HEK293T (cell line): Measurements from ENCODE around the gene MYOG.

Experiments used
- CTCF ChIA-PET: fragments of 350-600 bp; formaldehyde crosslinking; extraction: SDS; loops from one replicate; lab custom pipeline; 2021; ENCODE audit warnings: antibody characterized with exemption, inconsistent platforms; lab: Yijun Ruan, JAX
- POLR2A ChIA-PET: fragments of 350-600 bp; formaldehyde crosslinking; extraction: SDS; loops from one replicate; lab custom pipeline; 2020; ENCODE audit warnings: antibody characterized with exemption, inconsistent platforms; lab: Yijun Ruan, JAX
- DNase-seq: peaks from one replicate; pipeline ENCODE4 v3.0.0; 2012; ENCODE audit warnings: mixed read lengths; ENCODE audit errors: extremely low spot score
- ARNT ChIP-seq: fragments of 450-650 bp; IDR thresholded peaks from 2 replicates; pipeline ENCODE4 v1.6.1; 2017; ENCODE audit warnings: mild to moderate bottlenecking
- BHLHE40 ChIP-seq: fragments of 450-650 bp; IDR thresholded peaks from 2 replicates; pipeline ENCODE4 v1.6.1; 2016; ENCODE audit warnings: mild to moderate bottlenecking, moderate library complexity, borderline replicate concordance
- CTBP1 ChIP-seq: fragments of 450-650 bp; IDR thresholded peaks from 2 replicates; pipeline ENCODE4 v1.6.1; 2016; ENCODE audit warnings: borderline replicate concordance
- ELF4 ChIP-seq: fragments of 450-650 bp; IDR thresholded peaks from 2 replicates; pipeline ENCODE4 v1.6.1; 2017; ENCODE audit warnings: antibody characterized with exemption
- FOXA1 ChIP-seq: fragments of 450-650 bp; IDR thresholded peaks from 2 replicates; pipeline ENCODE4 v1.6.1; 2016; ENCODE audit warnings: mild to moderate bottlenecking
- FOXK2 ChIP-seq: fragments of 450-650 bp; IDR thresholded peaks from 2 replicates; pipeline ENCODE4 v1.6.1; 2016; ENCODE audit warnings: mild to moderate bottlenecking
- FOXM1 ChIP-seq: fragments of 450-650 bp; IDR thresholded peaks from 2 replicates; pipeline ENCODE4 v1.6.1; 2017; ENCODE audit warnings: mild to moderate bottlenecking, borderline replicate concordance
- HDGF ChIP-seq: fragments of 450-650 bp; IDR thresholded peaks from 2 replicates; pipeline ENCODE4 v1.6.1; 2017; ENCODE audit warnings: antibody characterized with exemption, borderline replicate concordance
- L3MBTL2 ChIP-seq: fragments of 450-650 bp; conservative IDR thresholded peaks from 2 replicates; pipeline ENCODE4 v1.6.1; 2016; ENCODE audit warnings: mild to moderate bottlenecking
- LEF1 ChIP-seq: fragments of 450-650 bp; IDR thresholded peaks from 2 replicates; pipeline ENCODE4 v1.6.1; 2017; ENCODE audit warnings: mild to moderate bottlenecking, borderline replicate concordance
- NFRKB ChIP-seq: fragments of 450-650 bp; IDR thresholded peaks from 2 replicates; pipeline ENCODE4 v1.6.1; 2016; ENCODE audit warnings: mild to moderate bottlenecking, moderate library complexity
- PKNOX1 ChIP-seq: fragments of 450-650 bp; IDR thresholded peaks from 2 replicates; pipeline ENCODE4 v1.6.1; 2016
- SP1 ChIP-seq: fragments of 450-650 bp; IDR thresholded peaks from 2 replicates; pipeline ENCODE4 v1.6.1; 2017
- SUZ12 ChIP-seq: fragments of 450-650 bp; IDR thresholded peaks from 2 replicates; pipeline ENCODE4 v1.6.1; 2016; ENCODE audit warnings: mild to moderate bottlenecking
- TARDBP ChIP-seq: fragments of 450-650 bp; IDR thresholded peaks from 2 replicates; pipeline ENCODE4 v1.6.1; 2016
- ZNF384 ChIP-seq: fragments of 450-650 bp; IDR thresholded peaks from 2 replicates; pipeline ENCODE4 v1.6.1; 2016

Gene MYOG

DNA sequence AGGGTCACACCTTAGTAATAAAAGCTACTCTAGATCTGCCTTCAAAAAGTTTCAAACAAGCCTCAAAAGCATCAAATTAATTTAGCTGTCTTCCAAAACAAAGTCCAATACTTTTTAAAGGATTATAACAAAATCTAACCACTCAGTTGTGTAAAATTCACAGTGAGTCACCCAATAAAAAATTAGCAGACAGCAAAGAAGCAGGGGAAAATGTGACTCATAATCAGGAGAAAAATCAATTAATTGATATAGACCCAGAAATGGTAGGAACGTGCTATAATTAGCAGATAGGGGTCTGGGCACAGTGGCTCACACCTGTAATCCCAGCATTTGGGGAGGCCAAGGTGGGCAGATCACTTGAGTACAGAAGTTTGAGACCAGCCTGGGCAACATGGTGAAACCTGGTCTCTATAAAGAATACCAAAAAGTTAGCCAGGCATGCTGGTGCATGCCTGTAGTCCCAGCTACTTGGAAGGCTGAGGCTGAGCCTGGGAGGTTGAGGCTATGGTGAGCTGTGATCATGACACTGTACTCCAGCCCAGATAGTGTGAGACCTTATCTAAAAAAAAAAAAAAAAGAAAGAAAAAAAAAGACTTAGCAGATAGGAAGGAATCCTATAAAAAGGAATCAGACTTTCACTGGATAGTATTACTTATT lies 8.1 kb upstream of the MYOG start:
- CTCF ChIA-PET: no interaction called here
- POLR2A ChIA-PET: no interaction called here
- no peak for DNase-seq
- TF ChIP-seq ZNF384: no peak
- TF ChIP-seq TARDBP: no peak
- no peak for TF ChIP-seq LEF1
- TF ChIP-seq NFRKB: no peak
- TF ChIP-seq SP1: no peak

GRCh38 chr1:203091761-203092330 lies 6.0 kb upstream of the MYOG start:
- no peak for TF ChIP-seq SP1
- ChIA-PET POLR2A (no interaction called here), CTCF (no interaction called here)
- DNase-seq: no peak

DNA sequence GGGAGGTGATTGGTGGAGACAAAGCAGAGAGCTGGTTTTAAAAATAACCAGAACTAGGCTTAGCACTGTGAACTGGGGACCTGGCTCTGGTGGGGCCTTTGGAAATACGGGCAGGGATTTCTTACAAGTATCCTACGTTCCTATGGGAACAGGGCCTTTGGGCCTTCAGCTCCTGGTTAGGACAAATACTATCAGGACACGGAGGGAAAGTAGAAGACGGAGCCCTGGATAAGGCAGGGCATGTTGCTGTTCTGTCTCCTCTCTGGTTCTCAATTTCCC lies 5.3 kb upstream of the MYOG start:
- CTCF ChIA-PET: no interaction called here
- POLR2A ChIA-PET: no interaction called here
- DNase-seq: no peak
- TF ChIP-seq HDGF (no peak), LEF1 (no peak), FOXA1 (no peak), NFRKB (no peak), SUZ12 (no peak), BHLHE40 (no peak), TARDBP (no peak), FOXM1 (no peak), L3MBTL2 (no peak), ZNF384 (no peak), SP1 (no peak)

DNA sequence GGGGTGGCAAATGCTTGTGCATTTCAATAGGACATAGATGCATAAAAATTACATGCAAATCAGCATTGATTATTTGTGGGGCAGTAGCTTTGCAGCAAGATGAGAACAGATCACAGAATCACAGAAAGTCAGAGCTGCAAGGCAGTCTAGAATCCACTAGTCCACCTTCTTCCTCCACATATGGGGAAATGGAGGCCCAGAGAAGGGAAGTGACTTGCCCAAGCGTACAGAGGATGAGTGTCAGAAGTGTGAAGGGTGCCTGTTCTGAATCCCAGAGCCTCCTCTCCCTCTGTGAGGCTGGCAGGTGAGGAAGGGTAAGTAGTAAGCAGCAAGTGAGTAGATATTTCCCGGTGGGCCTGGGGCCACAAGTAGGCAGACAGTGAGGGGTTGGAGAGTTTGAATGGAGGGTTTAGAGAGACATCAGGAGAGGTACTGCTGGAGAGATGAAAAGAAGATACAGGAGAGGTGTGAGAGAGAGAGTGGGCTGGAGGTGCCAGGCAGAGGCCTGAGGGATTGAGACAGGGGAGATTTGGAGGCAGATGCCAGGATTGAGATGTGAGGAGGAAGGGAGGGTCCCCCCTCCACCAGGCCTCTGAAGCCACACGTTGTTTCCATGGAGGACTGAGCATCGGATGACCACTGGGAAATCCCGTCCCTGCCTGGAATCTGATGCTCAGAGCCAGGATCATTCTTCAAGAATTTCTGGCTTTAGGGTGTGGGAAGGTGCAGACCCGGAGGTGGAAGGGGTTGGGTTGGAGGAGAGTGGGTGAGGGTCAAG lies 4.8 kb upstream of the MYOG start:
- ChIA-PET POLR2A (no interaction called here), CTCF (no interaction called here)
- TF ChIP-seq SP1 (no peak), SUZ12 (no peak), L3MBTL2 (no peak), PKNOX1 (no peak), NFRKB (no peak), FOXM1 (no peak), ARNT (no peak), ELF4 (no peak)
- no peak for DNase-seq

GRCh38 chr1:203089651-203090045 lies 3.8 kb upstream of the MYOG start:
- CTCF ChIA-PET: no interaction called here
- no peak for TF ChIP-seq ZNF384
- TF ChIP-seq SUZ12: no peak
- TF ChIP-seq ARNT: no peak
- TF ChIP-seq HDGF: no peak
- TF ChIP-seq SP1: no peak
- 0 out of 2 replicates have a peak, but pooled peaks have one; percentile 22 for TF ChIP-seq PKNOX1
- no peak for TF ChIP-seq FOXK2
- POLR2A ChIA-PET: no interaction called here
- DNase-seq: no peak

GRCh38 chr1:203089001-203089650 lies 3.3 kb upstream of the MYOG start:
- ChIA-PET POLR2A (no interaction called here), CTCF (no interaction called here)
- TF ChIP-seq ARNT (no peak), CTBP1 (no peak), LEF1 (no peak), FOXA1 (no peak), FOXK2 (no peak), FOXM1 (no peak), ELF4 (no peak), L3MBTL2 (no peak), PKNOX1 (no peak), HDGF (no peak), TARDBP (no peak), NFRKB (no peak), ZNF384 (no peak), BHLHE40 (no peak), SUZ12 (no peak), SP1 (no peak)
- DNase-seq: no peak
